GM11168 (cell line): ENCODE data around the gene FBXO39.
"Not testable (repeated sequence)": the region's sequence is repeated elsewhere in the genome, so short reads cannot be mapped to it uniquely, and the experiment has no call there.

Experiments used
- in situ Hi-C: fragments of 300-500 bp; cut with MboI; formaldehyde crosslinking; loops from one replicate; pipeline ENCODE4 v1.12.0; 2022; ENCODE audit warnings: low sequenced_read_pairs; ENCODE audit not compliant: unreplicated experiment

The FBXO39 gene

GRCh38 chr17:6787081-6787693, 11.2 kb downstream of the FBXO39 start:
- in situ Hi-C loops = no loop called here

- in situ Hi-C loops = no loop called here
Measured at GRCh38 chr17:6789146-6789545, 13.1 kb downstream of the FBXO39 start.

GRCh38 chr17:6793748-6794493, 17.9 kb downstream of the FBXO39 start:
- in situ Hi-C loops = no loop called here

- in situ Hi-C loops = no loop called here
Measured at GRCh38 chr17:6796017-6796886, 20.2 kb downstream of the FBXO39 start.

- in situ Hi-C loops = no loop called here
Measured at GRCh38 chr17:6796887-6797490, 21.0 kb downstream of the FBXO39 start.

GRCh38 chr17:6797718-6798351, 21.8 kb downstream of the FBXO39 start:
- in situ Hi-C loops = no loop called here

- in situ Hi-C loops = no loop called here
Measured at GRCh38 chr17:6799738-6800137, 23.7 kb downstream of the FBXO39 start.

- in situ Hi-C loops = no loop called here
Measured at GRCh38 chr17:6800422-6801027, 24.5 kb downstream of the FBXO39 start.

GRCh38 chr17:6811510-6811909, 35.5 kb downstream of the FBXO39 start:
- in situ Hi-C loops = no loop called here

GRCh38 chr17:6812295-6812694, 36.3 kb downstream of the FBXO39 start:
- in situ Hi-C loops = no loop called here

GRCh38 chr17:6815775-6816174, 39.8 kb downstream of the FBXO39 start:
- in situ Hi-C loops = no loop called here

- in situ Hi-C loops = not testable (repeated sequence)
Measured at GRCh38 chr17:6816368-6816767, 40.4 kb downstream of the FBXO39 start.

GRCh38 chr17:6818938-6819337, 42.9 kb downstream of the FBXO39 start:
- in situ Hi-C loops = no loop called here

- in situ Hi-C loops = no loop called here
Measured at GRCh38 chr17:6823011-6823442, 47.0 kb downstream of the FBXO39 start.

GRCh38 chr17:6830383-6830986, 54.5 kb downstream of the FBXO39 start:
- in situ Hi-C loops = loop anchor here (10.0 kb wide), 1 partner anchor 166 kb away; no protein-coding TSS in a partner anchor

GRCh38 chr17:6831661-6832263, 55.7 kb downstream of the FBXO39 start, which contains the start of gene TEKT1:
TEKT1 (minus strand) TSS chr17:6831729; CDS start chr17:6830376, 1,353 bp downstream.
- in situ Hi-C loops = loop anchor here (10.0 kb wide), 1 partner anchor 167 kb away; no protein-coding TSS in a partner anchor
